Keratinocyte (primary cell): ENCODE data around the gene TNFSF10.

Source experiments
- EZH2 ChIP-seq: IDR thresholded peaks from one replicate; pipeline ENCODE4 v1.6.1; 2012; ENCODE audit warnings: inconsistent platforms, mild to moderate bottlenecking, low read length, moderate library complexity
- TF ChIP-seq, protein P1 (sequence below), 3 experiments: IDR thresholded peaks in 1 of 3; conservative IDR thresholded peaks in 1 of 3; optimal IDR thresholded peaks in 1 of 3; 2 replicates in 2 of 3; 3 replicates in 1 of 3; pipeline versions ENCODE3 to v1.5.1; 2011; ENCODE audit warnings: low read length in 3 of 3, mild to moderate bottlenecking in 3 of 3, moderate library complexity in 2 of 3, control low read depth in 1 of 3, inconsistent platforms in 1 of 3; ENCODE audit not compliant: insufficient read depth in 2 of 3; ENCODE audit errors: extremely low read depth in 1 of 3

DNA sequence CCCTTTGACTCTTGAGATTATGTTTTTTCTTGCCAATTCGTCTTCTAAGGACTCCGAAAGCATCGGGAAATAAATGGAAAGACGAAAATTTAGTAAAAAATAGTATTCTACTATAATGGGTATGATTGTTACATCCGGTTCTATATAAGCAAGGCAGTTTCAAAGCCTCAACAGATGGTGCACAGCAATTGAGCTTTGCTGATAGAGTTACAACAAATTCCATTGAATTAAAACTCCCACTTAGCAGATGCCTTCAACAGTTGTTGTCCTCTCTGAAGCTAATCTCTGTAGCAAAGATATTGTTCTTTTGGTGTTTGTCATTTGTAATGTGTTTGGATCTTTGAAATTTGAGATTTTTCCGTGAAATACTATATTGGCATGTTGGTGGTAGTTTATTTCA is 58.9 kb downstream of the TNFSF10 start:
- TF ChIP-seq, protein P1, sequence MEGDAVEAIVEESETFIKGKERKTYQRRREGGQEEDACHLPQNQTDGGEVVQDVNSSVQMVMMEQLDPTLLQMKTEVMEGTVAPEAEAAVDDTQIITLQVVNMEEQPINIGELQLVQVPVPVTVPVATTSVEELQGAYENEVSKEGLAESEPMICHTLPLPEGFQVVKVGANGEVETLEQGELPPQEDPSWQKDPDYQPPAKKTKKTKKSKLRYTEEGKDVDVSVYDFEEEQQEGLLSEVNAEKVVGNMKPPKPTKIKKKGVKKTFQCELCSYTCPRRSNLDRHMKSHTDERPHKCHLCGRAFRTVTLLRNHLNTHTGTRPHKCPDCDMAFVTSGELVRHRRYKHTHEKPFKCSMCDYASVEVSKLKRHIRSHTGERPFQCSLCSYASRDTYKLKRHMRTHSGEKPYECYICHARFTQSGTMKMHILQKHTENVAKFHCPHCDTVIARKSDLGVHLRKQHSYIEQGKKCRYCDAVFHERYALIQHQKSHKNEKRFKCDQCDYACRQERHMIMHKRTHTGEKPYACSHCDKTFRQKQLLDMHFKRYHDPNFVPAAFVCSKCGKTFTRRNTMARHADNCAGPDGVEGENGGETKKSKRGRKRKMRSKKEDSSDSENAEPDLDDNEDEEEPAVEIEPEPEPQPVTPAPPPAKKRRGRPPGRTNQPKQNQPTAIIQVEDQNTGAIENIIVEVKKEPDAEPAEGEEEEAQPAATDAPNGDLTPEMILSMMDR (optimal IDR thresholded peaks at IDR 0.05 in 1 of 3, IDR thresholded peaks at IDR 0.05 in 1 of 3, conservative IDR thresholded peaks at IDR 0.05 in 1 of 3; ENCODE audit: extremely low read depth in 1 of 3, insufficient read depth in 2 of 3, low read length in 3 of 3): no peak
- TF ChIP-seq EZH2: no peak
